Ishikawa (cell line): ENCODE data around the gene SP1.

ENCODE experiments used
- CEBPB ChIP-seq: IDR thresholded peaks from 2 replicates; pipeline ENCODE4 v1.6.1; 2012
- EGR1 ChIP-seq: IDR thresholded peaks from 2 replicates; pipeline ENCODE4 v1.6.1; 2012
- EP300 ChIP-seq: IDR thresholded peaks from 2 replicates; pipeline ENCODE4 v1.6.1; 2012; ENCODE audit warnings: borderline replicate concordance
- MAX ChIP-seq: IDR thresholded peaks from 2 replicates; pipeline ENCODE4 v1.6.1; 2012
- NFIC ChIP-seq: IDR thresholded peaks from 2 replicates; pipeline ENCODE4 v1.6.1; 2012
- RAD21 ChIP-seq: IDR thresholded peaks from 2 replicates; pipeline ENCODE4 v1.6.1; 2012; ENCODE audit warnings: low read depth
- REST ChIP-seq: IDR thresholded peaks from 2 replicates; pipeline ENCODE4 v1.6.1; 2012; ENCODE audit warnings: low read depth, mild to moderate bottlenecking
- TAF1 ChIP-seq: IDR thresholded peaks from 2 replicates; pipeline ENCODE4 v1.6.1; 2012; ENCODE audit warnings: low read depth, mild to moderate bottlenecking
- TCF12 ChIP-seq: IDR thresholded peaks from 2 replicates; pipeline ENCODE4 v1.6.1; 2012; ENCODE audit warnings: low read depth
- TEAD4 ChIP-seq: IDR thresholded peaks from 2 replicates; pipeline ENCODE4 v1.6.1; 2012
- USF1 ChIP-seq: IDR thresholded peaks from 2 replicates; pipeline ENCODE4 v1.6.1; 2012
- YY1 ChIP-seq: IDR thresholded peaks from 2 replicates; pipeline ENCODE4 v1.6.1; 2012; ENCODE audit warnings: low read depth

GRCh38 chr12:53340398-53340797 lies 39.6 kb upstream of the SP1 start:
- no peak for TF ChIP-seq YY1
- no peak for TF ChIP-seq CEBPB
- TF ChIP-seq EGR1 = no peak
- no peak for TF ChIP-seq USF1
- no peak for TF ChIP-seq EP300
- TF ChIP-seq TEAD4 = no peak
- no peak for TF ChIP-seq TCF12
- no peak for TF ChIP-seq RAD21
- no peak for TF ChIP-seq TAF1
- no peak for TF ChIP-seq MAX
- no peak for TF ChIP-seq NFIC
- no peak for TF ChIP-seq REST
